ENCODE data around the gene RIPOR3.

- TF ChIP-seq, protein P1, sequence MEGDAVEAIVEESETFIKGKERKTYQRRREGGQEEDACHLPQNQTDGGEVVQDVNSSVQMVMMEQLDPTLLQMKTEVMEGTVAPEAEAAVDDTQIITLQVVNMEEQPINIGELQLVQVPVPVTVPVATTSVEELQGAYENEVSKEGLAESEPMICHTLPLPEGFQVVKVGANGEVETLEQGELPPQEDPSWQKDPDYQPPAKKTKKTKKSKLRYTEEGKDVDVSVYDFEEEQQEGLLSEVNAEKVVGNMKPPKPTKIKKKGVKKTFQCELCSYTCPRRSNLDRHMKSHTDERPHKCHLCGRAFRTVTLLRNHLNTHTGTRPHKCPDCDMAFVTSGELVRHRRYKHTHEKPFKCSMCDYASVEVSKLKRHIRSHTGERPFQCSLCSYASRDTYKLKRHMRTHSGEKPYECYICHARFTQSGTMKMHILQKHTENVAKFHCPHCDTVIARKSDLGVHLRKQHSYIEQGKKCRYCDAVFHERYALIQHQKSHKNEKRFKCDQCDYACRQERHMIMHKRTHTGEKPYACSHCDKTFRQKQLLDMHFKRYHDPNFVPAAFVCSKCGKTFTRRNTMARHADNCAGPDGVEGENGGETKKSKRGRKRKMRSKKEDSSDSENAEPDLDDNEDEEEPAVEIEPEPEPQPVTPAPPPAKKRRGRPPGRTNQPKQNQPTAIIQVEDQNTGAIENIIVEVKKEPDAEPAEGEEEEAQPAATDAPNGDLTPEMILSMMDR (optimal IDR thresholded peaks at IDR 0.05 in 1 of 3, IDR thresholded peaks at IDR 0.05 in 1 of 3, conservative IDR thresholded peaks at IDR 0.05 in 1 of 3; ENCODE audit: extremely low read depth in 1 of 3, insufficient read depth in 2 of 3, low read length in 3 of 3), result no peak
- no peak for TF ChIP-seq EZH2 (IDR thresholded peaks at IDR 0.05; ENCODE audit: low read length)
Measured at GRCh38 chr20:50694379-50695134, 3.2 kb upstream of the RIPOR3 start.
